ENCODE data around the gene CUX1.
"Not testable (repeated sequence)": the region's sequence is repeated elsewhere in the genome, so short reads cannot be mapped to it uniquely, and the experiment has no call there.

The CUX1 gene

DNA sequence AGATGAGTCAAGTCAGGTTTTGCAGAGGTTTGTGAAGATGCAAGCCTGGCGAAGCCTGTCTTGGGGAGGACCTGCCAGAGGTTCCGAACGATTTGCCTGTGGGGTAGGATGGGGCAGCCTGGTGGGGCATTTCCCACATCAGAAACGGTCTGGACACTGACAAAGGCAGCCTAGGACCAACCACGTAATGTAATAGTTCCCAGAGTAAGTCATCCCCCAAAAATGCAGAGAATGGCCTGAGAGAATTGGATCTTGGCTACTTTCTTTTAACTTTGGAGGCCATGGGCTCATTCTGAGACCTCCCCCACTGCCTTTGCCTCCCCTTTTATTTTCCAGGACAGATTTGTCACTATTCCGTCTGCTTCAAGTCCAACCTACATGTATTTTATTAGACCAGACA, 300.3 kb downstream of the CUX1 start:
- in situ Hi-C loops (cut with MboI; ENCODE audit: low pct_unique_long_range_greater_than_20kb, low sequenced_read_pairs): no loop called here
- no peak for DNase-seq

- in situ Hi-C loops (cut with MboI; ENCODE audit: low pct_unique_long_range_greater_than_20kb, low sequenced_read_pairs): no loop called here
- no peak for DNase-seq
Observed at GRCh38 chr7:102119213-102119651, 301.8 kb downstream of the CUX1 start.

- no peak for DNase-seq
- in situ Hi-C loops (cut with MboI; ENCODE audit: low pct_unique_long_range_greater_than_20kb, low sequenced_read_pairs): no loop called here
Observed at GRCh38 chr7:102119925-102120324, 302.5 kb downstream of the CUX1 start.

DNA sequence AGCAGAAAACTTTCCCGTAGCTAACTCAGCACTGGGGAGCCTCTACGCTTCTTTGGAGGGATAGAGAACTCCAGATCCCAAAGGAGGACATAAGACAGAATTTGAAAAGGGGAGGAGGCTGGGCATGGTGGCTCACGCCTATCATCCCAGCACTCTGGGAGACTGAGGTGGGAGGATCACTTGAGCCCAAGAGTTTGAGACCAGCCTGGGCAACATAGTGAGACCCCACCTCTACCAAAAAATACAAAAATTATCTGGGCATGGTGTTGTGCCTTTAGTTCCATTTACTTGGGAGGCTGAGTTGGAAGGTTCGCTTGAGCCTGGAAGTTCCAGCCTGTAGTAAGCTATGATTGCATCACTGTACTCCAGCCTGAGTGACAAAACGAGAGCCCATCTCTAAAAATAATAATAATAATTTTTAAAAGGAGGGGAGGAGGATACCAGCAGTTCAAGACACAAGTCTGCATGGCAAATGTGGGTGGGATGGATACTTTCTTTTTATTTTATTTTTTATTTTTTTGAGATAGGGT, 303.3 kb downstream of the CUX1 start:
- in situ Hi-C loops (cut with MboI; ENCODE audit: low pct_unique_long_range_greater_than_20kb, low sequenced_read_pairs): no loop called here

GRCh38 chr7:102122026-102122425, 304.6 kb downstream of the CUX1 start:
- in situ Hi-C loops (cut with MboI; ENCODE audit: low pct_unique_long_range_greater_than_20kb, low sequenced_read_pairs): no loop called here
- peak; percentile 77 for DNase-seq

More for the DNA sequence above, 303.3 kb downstream of the CUX1 start:
- DNase-seq: no peak

- no peak for DNase-seq
- in situ Hi-C loops (cut with MboI; ENCODE audit: low pct_unique_long_range_greater_than_20kb, low sequenced_read_pairs): no loop called here
Observed at GRCh38 chr7:102125127-102125596, 307.7 kb downstream of the CUX1 start.

DNA sequence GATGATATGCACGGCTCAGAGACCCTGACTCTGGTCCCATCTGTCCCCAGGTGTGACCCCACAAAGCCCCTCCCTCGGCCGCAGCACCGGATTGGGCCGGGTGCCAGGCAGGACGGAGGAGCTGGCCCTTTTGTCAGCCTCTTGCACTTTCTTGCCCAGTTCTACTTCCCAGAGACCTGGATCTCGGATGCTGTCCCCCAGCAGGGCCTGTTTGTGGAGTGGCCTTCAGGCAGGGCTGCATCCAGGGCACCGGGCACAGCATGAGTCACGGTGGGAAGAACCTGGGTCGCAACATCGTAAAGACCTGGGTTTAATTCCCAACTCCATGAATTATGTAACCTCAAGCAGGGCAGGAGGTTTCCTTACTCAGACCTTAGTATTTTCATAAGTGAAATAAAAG, 310.9 kb downstream of the CUX1 start:
- in situ Hi-C loops (cut with MboI; ENCODE audit: low pct_unique_long_range_greater_than_20kb, low sequenced_read_pairs): no loop called here
- no peak for DNase-seq

- in situ Hi-C loops (cut with MboI; ENCODE audit: low pct_unique_long_range_greater_than_20kb, low sequenced_read_pairs): no loop called here
- no peak for DNase-seq
Observed at GRCh38 chr7:102129636-102130370, 312.4 kb downstream of the CUX1 start.

GRCh38 chr7:102132209-102132752, 314.9 kb downstream of the CUX1 start:
- in situ Hi-C loops (cut with MboI; ENCODE audit: low pct_unique_long_range_greater_than_20kb, low sequenced_read_pairs): no loop called here
- DNase-seq: peak; percentile 59

DNA sequence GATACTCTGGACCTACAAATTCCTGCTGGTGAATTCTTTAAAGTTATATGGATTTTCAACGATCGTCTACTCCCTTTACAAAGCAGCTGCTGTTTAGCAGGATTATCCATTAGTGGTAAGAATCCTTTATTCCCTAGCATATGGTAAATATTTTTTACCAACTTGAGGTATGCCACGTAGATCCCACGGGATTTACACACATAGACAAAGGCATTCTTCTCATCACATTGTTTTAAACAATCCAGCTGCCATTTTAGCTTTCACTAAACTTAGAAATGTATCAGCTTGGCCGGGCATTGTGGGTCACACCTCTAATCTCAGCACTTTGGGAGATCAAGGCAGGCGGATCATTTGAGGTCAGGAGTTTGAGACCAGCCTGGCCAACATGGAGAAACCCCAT, 321.2 kb downstream of the CUX1 start:
- DNase-seq: no peak
- in situ Hi-C loops (cut with MboI; ENCODE audit: low pct_unique_long_range_greater_than_20kb, low sequenced_read_pairs): no loop called here

GRCh38 chr7:102140952-102141370, 323.5 kb downstream of the CUX1 start:
- in situ Hi-C loops (cut with MboI; ENCODE audit: low pct_unique_long_range_greater_than_20kb, low sequenced_read_pairs): no loop called here
- peak; percentile 70 for DNase-seq

DNA sequence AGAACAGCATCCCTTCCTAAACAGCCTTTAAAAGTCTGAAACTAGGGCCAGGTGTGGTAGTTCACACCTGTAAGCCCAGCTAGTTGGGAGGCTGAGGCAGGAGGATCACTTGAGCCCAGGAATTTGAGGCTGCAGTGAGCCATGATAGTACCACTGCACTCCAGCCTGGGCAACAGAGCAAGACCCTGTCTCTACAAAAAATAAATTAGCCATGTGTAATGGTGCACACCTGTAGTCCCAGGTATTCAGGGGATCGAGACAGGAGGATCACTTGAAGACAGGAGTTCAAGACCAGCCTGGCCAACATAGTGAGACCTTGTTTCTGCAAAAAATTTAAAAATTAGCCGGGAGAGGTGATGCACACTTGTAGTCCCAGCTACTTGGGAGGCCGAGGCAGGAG, 325.0 kb downstream of the CUX1 start:
- DNase-seq; in situ Hi-C loops (cut with MboI; ENCODE audit: low pct_unique_long_range_greater_than_20kb, low sequenced_read_pairs): not testable (repeated sequence)

GRCh38 chr7:102146122-102146521, 328.7 kb downstream of the CUX1 start:
- in situ Hi-C loops (cut with MboI; ENCODE audit: low pct_unique_long_range_greater_than_20kb, low sequenced_read_pairs): no loop called here
- no peak for DNase-seq

DNA sequence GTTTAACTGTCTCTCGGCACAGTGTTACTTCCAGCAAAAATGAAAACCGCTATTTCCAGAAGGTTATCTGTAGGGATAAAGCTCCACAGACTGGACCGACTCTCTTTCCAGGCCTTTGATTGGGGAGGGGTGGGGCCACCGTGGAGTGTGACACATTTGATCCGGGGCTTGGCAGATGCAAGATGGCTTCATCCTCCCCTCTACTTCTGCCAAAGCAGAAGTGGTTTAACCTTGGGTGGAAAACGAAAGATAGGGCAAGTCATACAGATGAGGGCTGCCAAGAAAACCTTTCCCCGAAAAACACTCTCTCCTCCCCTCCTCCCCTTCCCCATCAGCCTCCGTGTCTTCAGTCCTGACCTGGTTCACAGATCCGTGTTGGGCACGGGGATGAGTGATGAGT, 329.6 kb downstream of the CUX1 start:
- in situ Hi-C loops (cut with MboI; ENCODE audit: low pct_unique_long_range_greater_than_20kb, low sequenced_read_pairs): no loop called here
- peak; percentile 34 for DNase-seq

- in situ Hi-C loops (cut with MboI; ENCODE audit: low pct_unique_long_range_greater_than_20kb, low sequenced_read_pairs): no loop called here
- DNase-seq: no peak
Observed at GRCh38 chr7:102148799-102149198, 331.4 kb downstream of the CUX1 start.

GRCh38 chr7:102149416-102149815, 332.0 kb downstream of the CUX1 start:
- DNase-seq: no peak
- in situ Hi-C loops (cut with MboI; ENCODE audit: low pct_unique_long_range_greater_than_20kb, low sequenced_read_pairs): no loop called here

GRCh38 chr7:102150266-102150665, 332.8 kb downstream of the CUX1 start:
- in situ Hi-C loops (cut with MboI; ENCODE audit: low pct_unique_long_range_greater_than_20kb, low sequenced_read_pairs): no loop called here
- DNase-seq: no peak

DNA sequence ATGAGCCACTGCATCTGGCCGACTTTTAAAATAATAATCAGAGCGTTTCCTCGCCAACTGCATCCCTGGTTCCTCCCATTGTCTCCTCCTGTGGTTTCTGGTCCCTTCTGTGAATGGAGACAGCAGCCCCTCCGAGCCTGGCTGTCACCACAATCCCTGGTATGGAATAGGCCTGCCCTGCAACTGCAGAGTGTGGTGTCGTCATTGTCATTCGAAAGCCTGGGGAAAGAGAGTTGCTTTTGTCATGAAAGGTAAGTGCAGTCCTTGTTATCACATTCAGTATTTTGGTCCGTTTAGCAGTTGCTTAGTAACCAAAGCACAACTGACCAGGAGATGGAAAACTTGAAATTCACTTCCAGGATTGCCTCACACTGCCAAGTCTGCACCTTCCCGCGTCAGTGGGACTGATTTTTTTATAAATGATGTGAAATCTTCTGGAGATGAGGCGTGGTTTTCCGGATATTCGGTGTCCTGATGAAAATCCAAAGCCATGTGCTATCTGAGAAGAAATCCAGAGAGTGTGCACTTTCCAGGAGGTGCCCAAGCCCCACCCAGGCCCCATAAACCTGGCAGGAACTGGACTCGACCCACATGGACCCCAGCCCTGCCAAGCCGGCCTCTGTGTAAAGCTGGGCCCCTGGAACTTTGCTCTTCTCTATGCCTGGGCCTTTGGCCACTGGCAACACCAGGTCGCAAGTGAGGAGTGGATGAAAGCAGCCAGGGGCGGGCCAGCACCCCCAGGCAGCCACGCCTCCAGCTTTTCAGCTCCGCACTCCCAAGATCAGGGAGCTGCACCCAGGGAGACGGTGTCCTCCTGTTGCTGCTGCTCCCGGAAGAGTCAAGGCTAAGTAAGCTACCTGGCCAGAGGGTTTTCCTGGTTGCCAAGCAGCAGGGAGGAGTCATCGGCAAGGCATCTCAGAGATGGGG, 335.5 kb downstream of the CUX1 start:
- in situ Hi-C loops (cut with MboI; ENCODE audit: low pct_unique_long_range_greater_than_20kb, low sequenced_read_pairs): no loop called here
- DNase-seq: no peak

DNA sequence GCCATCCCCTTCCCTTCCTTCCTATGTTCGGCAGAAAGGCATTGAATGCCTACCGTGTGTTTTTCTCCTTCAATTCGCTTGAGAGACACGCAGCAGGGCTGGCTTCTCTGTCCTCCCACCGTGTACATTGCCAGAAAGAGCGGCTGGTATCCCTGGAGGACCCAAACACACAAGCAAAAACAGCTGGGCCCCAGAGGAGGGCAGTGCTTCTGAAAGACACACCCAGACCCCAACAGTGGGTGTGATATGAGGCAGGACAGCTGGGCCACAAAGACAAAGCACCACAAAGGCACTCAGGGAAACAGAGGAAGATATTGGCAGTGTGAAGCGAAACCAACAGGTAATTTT, 336.1 kb downstream of the CUX1 start:
- no peak for DNase-seq
- in situ Hi-C loops (cut with MboI; ENCODE audit: low pct_unique_long_range_greater_than_20kb, low sequenced_read_pairs): no loop called here

GRCh38 chr7:102154425-102154824, 337.0 kb downstream of the CUX1 start:
- in situ Hi-C loops (cut with MboI; ENCODE audit: low pct_unique_long_range_greater_than_20kb, low sequenced_read_pairs): no loop called here
- DNase-seq: no peak
